HL-60 (cell line): ENCODE results near the gene WFDC2.

Experiments used
- CTCF ChIP-seq: IDR thresholded peaks from one replicate; pipeline ENCODE4 v1.5.1; 2011; ENCODE audit warnings: low read length, control low read depth, inconsistent platforms; ENCODE audit not compliant: insufficient read depth
- GABPA ChIP-seq: IDR thresholded peaks from 2 replicates; pipeline ENCODE4 v1.6.1; 2012; ENCODE audit warnings: low read depth
- POLR2AphosphoS5 ChIP-seq: IDR thresholded peaks from 2 replicates; pipeline ENCODE4 v1.6.1; 2012; ENCODE audit warnings: low read depth
- REST ChIP-seq: IDR thresholded peaks from 2 replicates; pipeline ENCODE4 v1.6.1; 2012; ENCODE audit warnings: low read depth; ENCODE audit not compliant: insufficient replicate concordance
- SPI1 ChIP-seq: IDR thresholded peaks from 2 replicates; pipeline ENCODE4 v1.6.1; 2012; ENCODE audit warnings: low read depth, mild to moderate bottlenecking, borderline replicate concordance

GRCh38 chr20:45448270-45448669 lies 21.3 kb upstream of the WFDC2 start:
- TF ChIP-seq CTCF: no peak
- TF ChIP-seq GABPA: no peak
- no peak for TF ChIP-seq REST
- no peak for TF ChIP-seq POLR2AphosphoS5
- TF ChIP-seq SPI1: no peak
